IMR-90 (cell line): Measurements from ENCODE around the gene U2SURP.

ENCODE experiments used
- CTCF ChIP-seq: conservative IDR thresholded peaks from 2 replicates; pipeline ENCODE4 v1.5.1; 2012; ENCODE audit warnings: mild to moderate bottlenecking, low read depth, low read length, improper control_type of control experiment
- FOS ChIP-seq: fragments of 150-350 bp; IDR thresholded peaks from 2 replicates; pipeline ENCODE4 v1.6.1; 2016; ENCODE audit warnings: low read depth, low read length
- MAFK ChIP-seq: IDR thresholded peaks from 2 replicates; pipeline ENCODE4 v1.6.1; 2012; ENCODE audit warnings: low read depth, low read length, improper control_type of control experiment
- MAZ ChIP-seq: IDR thresholded peaks from 2 replicates; pipeline ENCODE4 v1.6.1; 2012; ENCODE audit warnings: low read depth, mild to moderate bottlenecking, low read length, improper control_type of control experiment, moderate library complexity, borderline replicate concordance
- MXI1 ChIP-seq: IDR thresholded peaks from 2 replicates; pipeline ENCODE4 v1.6.1; 2012; ENCODE audit warnings: low read depth, mild to moderate bottlenecking, low read length, moderate library complexity, borderline replicate concordance
- POLR2A ChIP-seq: IDR thresholded peaks from 2 replicates; pipeline ENCODE4 v1.6.1; 2012; ENCODE audit warnings: mild to moderate bottlenecking, low read depth, low read length
- RAD21 ChIP-seq: IDR thresholded peaks from 2 replicates; pipeline ENCODE4 v1.6.1; 2012; ENCODE audit warnings: low read length, improper control_type of control experiment
- RFX5 ChIP-seq: IDR thresholded peaks from 2 replicates; pipeline ENCODE4 v1.8.0; 2012; ENCODE audit warnings: low read depth, mild to moderate bottlenecking, low read length, moderate library complexity
- USF2 ChIP-seq: fragments of 150-350 bp; IDR thresholded peaks from 2 replicates; pipeline ENCODE4 v1.6.1; 2017; ENCODE audit warnings: mild to moderate bottlenecking, antibody characterized with exemption, low read length, low read depth

- TF ChIP-seq CTCF = no peak
- no peak for TF ChIP-seq MAZ
- TF ChIP-seq FOS = no peak
- no peak for TF ChIP-seq POLR2A
- TF ChIP-seq MXI1 = no peak
- TF ChIP-seq RFX5 = no peak
- no peak for TF ChIP-seq USF2
- no peak for TF ChIP-seq MAFK
- no peak for TF ChIP-seq RAD21
Observed at GRCh38 chr3:142963234-142963515, 38.2 kb upstream of the U2SURP start.
